GM12872 (cell line): ENCODE measurements around the gene FAH.
A peak's percentile ranks its signal among the peaks of the same experiment; 100 is the strongest.

Experiments used
- TF ChIP-seq, protein P1 (sequence below): IDR thresholded peaks from 3 replicates; pipeline ENCODE4 v1.5.1; 2011; ENCODE audit warnings: low read depth, mild to moderate bottlenecking, low read length, moderate library complexity; ENCODE audit not compliant: insufficient read depth

FAH gene

DNA sequence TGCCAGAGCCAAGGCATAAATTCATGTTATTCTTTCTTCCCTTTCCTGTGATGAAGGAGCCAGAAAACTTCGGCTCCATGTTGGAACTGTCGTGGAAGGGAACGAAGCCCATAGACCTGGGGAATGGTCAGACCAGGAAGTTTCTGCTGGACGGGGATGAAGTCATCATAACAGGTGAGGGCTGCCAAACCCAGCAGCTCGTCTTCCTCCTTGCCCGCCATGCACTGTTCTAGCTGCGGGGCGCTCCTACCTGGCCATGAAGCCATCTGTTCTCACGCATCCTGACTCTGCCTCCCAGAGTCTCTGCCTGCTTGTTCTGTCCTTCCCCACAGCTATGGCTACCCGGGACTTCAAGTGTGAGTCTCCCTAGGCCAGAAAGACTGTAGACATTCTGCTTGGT lies 28.2 kb downstream of the FAH start:
- TF ChIP-seq, protein P1, sequence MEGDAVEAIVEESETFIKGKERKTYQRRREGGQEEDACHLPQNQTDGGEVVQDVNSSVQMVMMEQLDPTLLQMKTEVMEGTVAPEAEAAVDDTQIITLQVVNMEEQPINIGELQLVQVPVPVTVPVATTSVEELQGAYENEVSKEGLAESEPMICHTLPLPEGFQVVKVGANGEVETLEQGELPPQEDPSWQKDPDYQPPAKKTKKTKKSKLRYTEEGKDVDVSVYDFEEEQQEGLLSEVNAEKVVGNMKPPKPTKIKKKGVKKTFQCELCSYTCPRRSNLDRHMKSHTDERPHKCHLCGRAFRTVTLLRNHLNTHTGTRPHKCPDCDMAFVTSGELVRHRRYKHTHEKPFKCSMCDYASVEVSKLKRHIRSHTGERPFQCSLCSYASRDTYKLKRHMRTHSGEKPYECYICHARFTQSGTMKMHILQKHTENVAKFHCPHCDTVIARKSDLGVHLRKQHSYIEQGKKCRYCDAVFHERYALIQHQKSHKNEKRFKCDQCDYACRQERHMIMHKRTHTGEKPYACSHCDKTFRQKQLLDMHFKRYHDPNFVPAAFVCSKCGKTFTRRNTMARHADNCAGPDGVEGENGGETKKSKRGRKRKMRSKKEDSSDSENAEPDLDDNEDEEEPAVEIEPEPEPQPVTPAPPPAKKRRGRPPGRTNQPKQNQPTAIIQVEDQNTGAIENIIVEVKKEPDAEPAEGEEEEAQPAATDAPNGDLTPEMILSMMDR = no peak

DNA sequence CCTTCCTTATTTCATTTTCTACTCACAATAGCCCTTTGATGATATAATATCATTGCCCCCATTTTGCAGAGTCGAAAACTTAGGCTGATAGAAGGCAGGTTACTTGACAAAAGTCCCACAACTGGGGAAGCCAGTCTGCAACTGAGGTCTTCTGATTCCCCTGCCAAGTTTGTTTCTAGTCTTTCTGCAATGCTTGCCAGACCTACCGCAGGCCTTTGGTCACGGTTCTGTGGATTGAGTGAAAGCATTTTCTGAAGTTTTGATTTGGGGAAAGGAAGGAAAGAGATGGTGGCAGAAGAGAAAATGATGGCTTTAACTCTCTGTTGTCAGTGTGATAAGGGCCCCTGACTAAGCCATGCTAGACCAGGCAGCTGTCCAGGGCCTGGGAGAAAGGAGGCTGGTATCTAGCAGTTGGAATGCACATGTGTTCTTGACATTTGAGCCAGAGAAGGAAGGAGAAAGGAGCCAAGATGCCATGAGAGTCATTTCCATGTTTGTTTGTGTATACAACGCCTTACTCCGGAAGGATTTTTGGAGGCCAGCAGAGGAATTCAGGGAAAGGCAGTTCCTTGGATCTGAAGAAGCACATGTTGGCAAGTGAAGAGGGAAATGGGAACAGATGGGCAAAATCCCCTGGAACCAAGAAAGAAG lies 29.9 kb downstream of the FAH start:
- TF ChIP-seq, protein P1 = no peak

DNA sequence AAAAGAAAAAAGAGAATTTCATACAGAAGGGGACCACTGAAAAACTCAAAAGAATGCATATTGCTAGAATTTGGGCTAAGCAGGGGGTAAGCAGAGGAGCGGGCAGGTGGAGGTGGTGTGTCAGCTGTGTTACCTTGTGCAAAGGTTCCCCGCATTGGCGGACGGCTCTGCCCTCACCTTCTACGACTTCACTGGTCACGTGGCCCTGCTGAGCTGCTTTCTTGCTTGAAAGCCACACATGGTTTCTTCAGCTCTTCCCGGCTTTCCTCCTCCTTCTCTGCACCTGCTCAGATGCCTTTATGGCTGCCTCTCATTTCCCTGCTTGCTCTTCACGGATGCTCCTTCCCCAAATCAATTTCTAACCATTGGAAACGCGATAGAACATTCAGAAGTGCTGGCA lies 30.5 kb downstream of the FAH start:
- TF ChIP-seq, protein P1 = no peak

DNA sequence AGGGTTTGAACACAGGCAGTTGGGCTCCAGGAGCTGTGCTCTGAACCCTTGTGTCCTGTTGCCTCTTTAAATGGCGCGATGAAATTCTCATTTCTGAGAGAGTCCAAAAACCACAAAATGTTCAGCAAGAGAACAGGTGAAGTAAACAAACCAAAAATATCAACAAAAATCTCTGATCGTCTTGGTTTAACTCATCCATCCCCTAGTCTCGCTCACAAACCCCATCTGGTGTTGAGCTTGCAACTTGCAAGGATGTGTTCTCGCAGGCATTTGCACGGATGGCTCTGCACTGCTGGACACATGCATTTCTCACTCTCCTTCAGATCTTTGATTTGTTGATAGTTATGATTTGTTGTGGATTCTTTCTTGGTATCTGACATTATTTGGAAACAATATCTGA lies 31.1 kb downstream of the FAH start:
- TF ChIP-seq, protein P1 = peak; percentile 3; the same call in 1 of the 3 replicates

DNA sequence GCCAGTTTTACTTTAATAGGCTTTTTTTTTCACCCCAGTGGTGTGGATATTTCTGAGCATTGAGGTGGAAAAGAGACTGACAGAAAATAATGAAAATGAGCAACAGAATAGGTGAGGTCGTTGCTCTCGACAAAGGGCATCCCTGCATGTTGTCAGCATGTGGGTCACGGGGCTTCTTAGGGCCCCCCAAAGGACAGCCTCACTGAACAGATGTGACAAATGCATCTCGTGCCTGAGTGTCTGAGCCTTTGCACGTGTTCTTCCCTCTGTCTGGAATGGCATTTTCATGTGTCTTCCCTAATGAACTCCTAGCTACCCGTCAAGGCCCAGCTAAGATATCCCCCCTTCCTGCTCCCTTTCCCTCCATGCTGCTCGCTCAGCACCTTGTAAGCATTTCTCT lies 31.8 kb downstream of the FAH start:
- TF ChIP-seq, protein P1 = no peak

DNA sequence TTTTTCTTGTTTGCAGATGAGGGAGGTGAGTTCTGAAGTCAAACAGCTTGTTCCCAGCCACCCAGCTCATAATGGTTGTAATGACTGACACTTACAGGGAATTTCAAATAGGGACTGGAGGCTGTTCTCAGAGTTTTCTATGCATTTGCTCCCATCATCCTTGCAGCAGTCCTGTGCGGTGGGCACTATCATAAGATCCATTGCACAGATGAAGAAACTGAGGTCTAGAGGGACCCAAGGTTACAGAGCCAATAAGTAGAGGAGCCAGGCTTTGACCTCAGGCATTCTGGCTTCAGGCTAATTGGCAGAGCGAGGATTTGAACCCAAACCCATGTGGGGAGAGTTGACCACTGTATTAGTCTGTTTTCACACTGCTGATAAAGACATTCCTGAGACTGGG lies 32.4 kb downstream of the FAH start:
- TF ChIP-seq, protein P1 = no peak

DNA sequence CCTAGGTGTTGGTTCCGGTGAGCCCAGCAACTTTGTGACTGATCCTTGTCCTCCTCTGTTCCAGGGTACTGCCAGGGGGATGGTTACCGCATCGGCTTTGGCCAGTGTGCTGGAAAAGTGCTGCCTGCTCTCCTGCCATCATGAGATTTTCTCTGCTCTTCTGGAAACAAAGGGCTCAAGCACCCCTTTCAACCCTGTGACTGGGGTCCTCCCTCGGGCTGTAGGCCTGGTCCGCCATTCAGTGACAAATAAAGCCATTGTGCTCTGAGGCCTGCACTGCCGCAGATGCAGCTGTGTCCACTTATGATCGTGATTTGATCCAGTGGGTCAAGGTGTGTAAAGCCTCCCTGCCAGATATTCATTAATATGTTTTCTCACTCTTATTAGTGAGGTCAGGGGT lies 33.3 kb downstream of the FAH start:
- TF ChIP-seq, protein P1 = no peak
